ENCODE data around the gene EFEMP2.
"Not testable (repeated sequence)": the region's sequence is repeated elsewhere in the genome, so short reads cannot be mapped to it uniquely, and the experiment has no call there.

EFEMP2 gene

GRCh38 chr11:65849366-65849765 is 23.2 kb downstream of the EFEMP2 start:
- TF ChIP-seq CTCF (IDR thresholded peaks at IDR 0.05; ENCODE audit: low read depth, low read length) (no peak), MAX (IDR thresholded peaks at IDR 0.05; ENCODE audit: low read depth, low read length) (no peak), MYC (IDR thresholded peaks at IDR 0.05; ENCODE audit: low read depth, low read length) (no peak), POLR2A (IDR thresholded peaks at IDR 0.05; ENCODE audit: extremely low read depth, insufficient read length) (no peak)
- no peak for DNase-seq (ENCODE audit: low read depth)
- no peak overlapping the region for H3K4me3 ChIP-seq (ENCODE audit: low read depth, low read length)

GRCh38 chr11:65848693-65849092 is 23.9 kb downstream of the EFEMP2 start:
- not testable (repeated sequence) for H3K4me3 ChIP-seq (ENCODE audit: low read depth, low read length); DNase-seq (ENCODE audit: low read depth)

GRCh38 chr11:65847746-65848145 is 24.9 kb downstream of the EFEMP2 start:
- no peak for DNase-seq (ENCODE audit: low read depth)
- H3K4me3 ChIP-seq (ENCODE audit: low read depth, low read length), result no peak overlapping the region
- TF ChIP-seq MAX (IDR thresholded peaks at IDR 0.05; ENCODE audit: low read depth, low read length) (no peak), CTCF (IDR thresholded peaks at IDR 0.05; ENCODE audit: low read depth, low read length) (no peak), POLR2A (IDR thresholded peaks at IDR 0.05; ENCODE audit: extremely low read depth, insufficient read length) (no peak), MYC (IDR thresholded peaks at IDR 0.05; ENCODE audit: low read depth, low read length) (no peak)

- TF ChIP-seq POLR2A (IDR thresholded peaks at IDR 0.05; ENCODE audit: extremely low read depth, insufficient read length) (no peak), CTCF (IDR thresholded peaks at IDR 0.05; ENCODE audit: low read depth, low read length) (no peak), MAX (IDR thresholded peaks at IDR 0.05; ENCODE audit: low read depth, low read length) (no peak), MYC (IDR thresholded peaks at IDR 0.05; ENCODE audit: low read depth, low read length) (no peak)
- DNase-seq (ENCODE audit: low read depth), result no peak
- no peak overlapping the region for H3K4me3 ChIP-seq (ENCODE audit: low read depth, low read length)
Measured at GRCh38 chr11:65844231-65844872, 28.2 kb downstream of the EFEMP2 start.

GRCh38 chr11:65843811-65844210 is 28.8 kb downstream of the EFEMP2 start:
- H3K4me3 ChIP-seq (ENCODE audit: low read depth, low read length), result no peak overlapping the region
- TF ChIP-seq POLR2A (IDR thresholded peaks at IDR 0.05; ENCODE audit: extremely low read depth, insufficient read length), result no peak
- no peak for TF ChIP-seq CTCF (IDR thresholded peaks at IDR 0.05; ENCODE audit: low read depth, low read length)
- TF ChIP-seq MYC (IDR thresholded peaks at IDR 0.05; ENCODE audit: low read depth, low read length), result no peak
- no peak for TF ChIP-seq MAX (IDR thresholded peaks at IDR 0.05; ENCODE audit: low read depth, low read length)
- DNase-seq (ENCODE audit: low read depth), result no peak

- no peak for DNase-seq (ENCODE audit: low read depth)
- TF ChIP-seq CTCF (IDR thresholded peaks at IDR 0.05; ENCODE audit: low read depth, low read length), result no peak
- no peak for TF ChIP-seq MYC (IDR thresholded peaks at IDR 0.05; ENCODE audit: low read depth, low read length)
- TF ChIP-seq POLR2A (IDR thresholded peaks at IDR 0.05; ENCODE audit: extremely low read depth, insufficient read length), result no peak
- no peak for TF ChIP-seq MAX (IDR thresholded peaks at IDR 0.05; ENCODE audit: low read depth, low read length)
- H3K4me3 ChIP-seq (ENCODE audit: low read depth, low read length), result no peak overlapping the region
Measured at GRCh38 chr11:65842144-65842543, 30.5 kb downstream of the EFEMP2 start.

All from NB4 (cell line).